Endodermal cell (in vitro differentiated cells): Measurements from ENCODE around the gene STON2. TPM values are rescaled to one million over a fixed set of nuclear protein-coding genes. Genes with fewer than 3 reads are reported as not detected.
"Not testable (repeated sequence)": the region's sequence is repeated elsewhere in the genome, so short reads cannot be mapped to it uniquely, and the experiment has no call there.

Experiments used
- DNase-seq: peaks from one replicate; pipeline ENCODE4 v3.0.0-alpha.2; 2017
- H3K27ac ChIP-seq: 2 replicates; pipeline ENCODE4 v1.5.1; 2013; ENCODE audit warnings: mild to moderate bottlenecking, low read depth, low read length, moderate library complexity
- H3K27me3 ChIP-seq: 2 replicates; pipeline ENCODE4 v1.6.1; 2013; ENCODE audit warnings: mild to moderate bottlenecking, low read length, moderate library complexity; ENCODE audit not compliant: insufficient read depth, control insufficient read depth, poor library complexity, severe bottlenecking
- H3K36me3 ChIP-seq: 2 replicates; pipeline ENCODE4 v1.7.0; 2013; ENCODE audit warnings: mild to moderate bottlenecking, low read length, moderate library complexity; ENCODE audit not compliant: control insufficient read depth, insufficient read depth
- H3K4me1 ChIP-seq: one replicate; pipeline ENCODE4 v1.7.0; 2013; ENCODE audit warnings: low read length; ENCODE audit not compliant: control insufficient read depth, insufficient read depth
- H3K4me3 ChIP-seq: 2 replicates; pipeline ENCODE4 v1.5.1; 2013; ENCODE audit warnings: mild to moderate bottlenecking, low read length, moderate library complexity
- H3K9ac ChIP-seq: 2 replicates; pipeline ENCODE4 v1.6.1; 2013; ENCODE audit warnings: mild to moderate bottlenecking, low read length, moderate library complexity; ENCODE audit not compliant: poor library complexity, severe bottlenecking; ENCODE audit errors: extremely low read depth
- H3K9me3 ChIP-seq: 2 replicates; pipeline ENCODE4 v1.6.1; 2013; ENCODE audit warnings: mild to moderate bottlenecking, low read length, moderate library complexity; ENCODE audit not compliant: control insufficient read depth
- H3K27ac Mint-ChIP-seq: 2 replicates; pipeline ENCODE4 v1.8.0; 2020; ENCODE audit warnings: mixed read lengths
- H3K27me3 Mint-ChIP-seq: 2 replicates; pipeline ENCODE4 v1.8.0; 2021; ENCODE audit warnings: mild to moderate bottlenecking, mixed read lengths; ENCODE audit not compliant: insufficient read depth
- H3K36me3 Mint-ChIP-seq: 2 replicates; pipeline ENCODE4 v1.8.0; 2020; ENCODE audit warnings: low read depth, mixed read lengths
- H3K4me1 Mint-ChIP-seq: 2 replicates; pipeline ENCODE4 v1.8.0; 2020; ENCODE audit warnings: mixed read lengths
- H3K4me3 Mint-ChIP-seq: 2 replicates; pipeline ENCODE4 v1.8.0; 2020; ENCODE audit warnings: mild to moderate bottlenecking, moderate library complexity, mixed read lengths
- H3K9me3 Mint-ChIP-seq: 2 replicates; pipeline ENCODE4 v1.8.0; 2020; ENCODE audit warnings: mild to moderate bottlenecking, mixed read lengths
- CTCF ChIP-seq: fragments of 200-600 bp; sonication (generic); conservative IDR thresholded peaks from 2 replicates; pipeline ENCODE4 v1.5.0; 2021; ENCODE audit warnings: antibody characterized with exemption, mild to moderate bottlenecking
- WGBS, 2 experiments: methylation state at CpG; one replicate each; pipeline versions ENCODE4 v1.1.5 to v1.1.7; 2013; ENCODE audit warnings: missing lambda C conversion rate in 2 of 2, mixed read lengths in 1 of 2; ENCODE audit not compliant: insufficient coverage in 1 of 2, insufficient read length in 1 of 2; 5-methylcytosine and 5-hydroxymethylcytosine counted together
- total RNA-seq, 2 donors: library from RNA; stranded (reverse); fragmentation: NEBNext Ultra II Directional in 1 of 2; extraction: Animal tissue kit (Norgen Biotek cat#: 25700) in 1 of 2; gene quantifications; 2 replicates in 1 of 2; 3 replicates in 1 of 2; pipeline ENCODE4 v1.2.1, GENCODE V29; 2021

STON2 gene
- total RNA-seq, 2 donors from 2014 or later = 37.2 to 43.9 TPM

- H3K4me3 Mint-ChIP-seq = no peak overlapping the region
- H3K9me3 Mint-ChIP-seq = peaks cover 8% of the 10 kb centered on the region
- H3K4me1 ChIP-seq = no peaks in the 10 kb centered on the region
- H3K27me3 ChIP-seq = no peaks in the 10 kb centered on the region
- H3K36me3 ChIP-seq = no peaks in the 10 kb centered on the region
- no peak for TF ChIP-seq CTCF
- no peak for DNase-seq
- no peaks in the 10 kb centered on the region for H3K27me3 Mint-ChIP-seq
- H3K27ac Mint-ChIP-seq = no peak overlapping the region
- no peak overlapping the region for H3K4me3 ChIP-seq
- 91% methylated on average over 1 of the region's 1 CpG; no CpG with 5 or more reads in 1 of the 2 experiments for WGBS, 2 experiments
- peaks cover 17% of the 10 kb centered on the region for H3K36me3 Mint-ChIP-seq
- peaks cover 7% of the 10 kb centered on the region for H3K4me1 Mint-ChIP-seq
- peaks cover 8% of the 10 kb centered on the region for H3K9me3 ChIP-seq
- no peak overlapping the region for H3K27ac ChIP-seq
- no peak overlapping the region for H3K9ac ChIP-seq
These were observed 15.2 kb downstream of the STON2 start for GRCh38 chr14:81384900-81385299.

- H3K4me3 ChIP-seq = no peak overlapping the region
- no peaks in the 10 kb centered on the region for H3K27me3 ChIP-seq
- Mint-ChIP-seq H3K9me3 (peaks cover 14% of the 10 kb centered on the region), H3K4me1 (peaks cover 7% of the 10 kb centered on the region), H3K4me3 (no peak overlapping the region), H3K36me3 (peaks cover 18% of the 10 kb centered on the region), H3K27me3 (no peaks in the 10 kb centered on the region), H3K27ac (no peak overlapping the region)
- H3K27ac ChIP-seq = no peak overlapping the region
- H3K36me3 ChIP-seq = no peaks in the 10 kb centered on the region
- H3K9ac ChIP-seq = no peak overlapping the region
- no peaks in the 10 kb centered on the region for H3K4me1 ChIP-seq
- no peak for TF ChIP-seq CTCF
- H3K9me3 ChIP-seq = peaks cover 11% of the 10 kb centered on the region
- 93 to 97% methylated on average over 5 of the region's 8 CpGs for WGBS, 2 experiments
- no peak for DNase-seq
These were observed 17.5 kb downstream of the STON2 start for GRCh38 chr14:81382517-81383225.

GRCh38 chr14:81380009-81380408 is 20.1 kb downstream of the STON2 start:
- H3K36me3 ChIP-seq, H3K4me3 Mint-ChIP-seq, H3K27ac Mint-ChIP-seq, DNase-seq, H3K4me3 ChIP-seq, H3K27me3 Mint-ChIP-seq, H3K4me1 ChIP-seq, H3K4me1 Mint-ChIP-seq, H3K27me3 ChIP-seq, H3K27ac ChIP-seq, H3K9ac ChIP-seq: not testable (repeated sequence)
- Mint-ChIP-seq H3K36me3 (peaks cover 18% of the 10 kb centered on the region), H3K9me3 (peaks cover 14% of the 10 kb centered on the region)
- WGBS, 2 experiments = 83 to 91% methylated on average over 1 to 2 of the region's 2 CpGs
- H3K9me3 ChIP-seq = peaks cover 11% of the 10 kb centered on the region
